ENCODE data around the gene CACNA1G.

Gene CACNA1G

GRCh38 chr17:50551433-50551815, 9.1 kb upstream of the CACNA1G start:
- no peak overlapping the region for H3K4me3 ChIP-seq (replicated peaks in 1 of 2; ENCODE audit: low read depth in 2 of 2, low read length in 2 of 2)
- TF ChIP-seq CTCF (IDR thresholded peaks at IDR 0.05; ENCODE audit: low read depth, low read length) = no peak
- DNase-seq (ENCODE audit: low read depth in 2 of 2) = no peak

DNA sequence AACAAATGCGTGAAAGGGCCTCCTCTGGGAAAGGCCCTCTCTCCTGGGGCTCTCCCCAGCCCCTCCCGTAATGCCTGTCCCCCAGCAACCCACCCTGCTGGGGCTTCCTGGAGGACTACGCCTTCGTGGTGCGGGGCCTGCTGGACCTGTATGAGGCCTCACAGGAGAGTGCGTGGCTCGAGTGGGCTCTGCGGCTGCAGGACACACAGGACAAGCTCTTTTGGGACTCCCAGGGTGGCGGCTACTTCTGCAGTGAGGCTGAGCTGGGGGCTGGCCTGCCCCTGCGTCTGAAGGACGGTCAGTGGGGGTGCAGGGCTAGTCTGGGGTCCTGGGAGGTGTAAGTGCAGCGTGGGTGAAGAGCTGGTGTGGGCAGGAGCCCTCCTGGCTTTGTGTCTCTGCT, 8.6 kb upstream of the CACNA1G start:
- no peak for TF ChIP-seq CTCF (IDR thresholded peaks at IDR 0.05; ENCODE audit: low read depth, low read length)
- no peak overlapping the region for H3K4me3 ChIP-seq (replicated peaks in 1 of 2; ENCODE audit: low read depth in 2 of 2, low read length in 2 of 2)
- DNase-seq (ENCODE audit: low read depth in 2 of 2) = no peak

DNA sequence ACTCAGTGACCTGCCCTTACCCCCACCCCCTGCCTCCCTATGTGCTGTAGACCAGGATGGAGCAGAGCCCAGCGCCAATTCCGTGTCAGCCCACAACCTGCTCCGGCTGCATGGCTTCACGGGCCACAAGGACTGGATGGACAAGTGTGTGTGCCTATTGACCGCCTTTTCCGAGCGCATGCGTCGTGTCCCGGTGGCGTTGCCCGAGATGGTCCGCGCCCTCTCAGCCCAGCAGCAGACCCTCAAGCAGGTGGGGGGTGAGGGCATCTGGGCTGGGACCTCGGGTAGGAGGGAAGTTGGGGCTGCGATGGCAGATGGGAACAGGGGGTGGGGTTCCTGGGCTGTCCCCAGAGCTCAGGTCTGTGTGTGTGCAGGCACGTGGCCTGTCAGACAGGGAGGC, 6.3 kb upstream of the CACNA1G start:
- no peak for TF ChIP-seq CTCF (IDR thresholded peaks at IDR 0.05; ENCODE audit: low read depth, low read length)
- no peak overlapping the region for H3K4me3 ChIP-seq (replicated peaks in 1 of 2; ENCODE audit: low read depth in 2 of 2, low read length in 2 of 2)
- DNase-seq (ENCODE audit: low read depth in 2 of 2) = no peak

DNA sequence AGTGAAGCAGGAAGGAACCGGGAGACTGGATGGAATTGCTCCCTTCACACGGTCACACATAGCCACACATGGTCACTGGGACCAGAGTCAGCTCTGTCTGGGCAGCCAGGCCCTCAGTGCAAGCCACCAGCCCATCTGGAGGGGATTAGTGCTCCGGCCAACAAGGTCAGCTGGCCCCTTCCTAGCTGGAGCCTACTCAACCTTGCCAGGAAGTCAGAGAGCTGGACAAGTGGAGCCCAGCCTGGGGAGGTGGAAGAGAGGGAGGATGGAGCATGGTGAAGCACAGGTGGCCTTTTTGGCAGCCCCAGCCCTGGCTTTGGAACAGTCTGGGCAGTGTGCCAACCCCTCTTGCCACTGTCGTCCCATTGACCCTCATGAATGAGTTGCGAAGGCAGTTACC, 3.7 kb upstream of the CACNA1G start:
- TF ChIP-seq CTCF (IDR thresholded peaks at IDR 0.05; ENCODE audit: low read depth, low read length) = no peak
- no peak for DNase-seq (ENCODE audit: low read depth in 2 of 2)
- H3K4me3 ChIP-seq (replicated peaks in 1 of 2; ENCODE audit: low read depth in 2 of 2, low read length in 2 of 2) = no peak overlapping the region

DNA sequence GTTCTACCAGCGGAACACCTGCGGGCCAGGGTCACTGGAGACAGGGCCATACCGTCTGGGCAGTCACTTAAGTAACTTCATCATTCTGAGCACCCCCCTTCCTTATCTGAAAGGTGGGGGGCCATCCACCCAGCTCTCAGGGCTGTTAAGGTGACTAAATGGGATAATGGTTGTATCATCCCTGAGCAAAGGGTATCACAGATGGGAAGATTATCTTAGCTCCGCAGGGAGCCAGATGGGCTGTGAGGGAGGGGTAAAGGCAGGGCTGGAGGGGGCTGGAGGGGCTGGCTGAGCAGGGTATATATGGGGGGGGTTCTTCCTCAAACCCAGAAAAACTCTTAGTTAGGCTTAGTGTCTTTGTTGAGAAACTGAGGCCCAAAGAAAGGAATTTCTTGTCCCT, 2.9 kb upstream of the CACNA1G start:
- no peak overlapping the region for H3K4me3 ChIP-seq (replicated peaks in 1 of 2; ENCODE audit: low read depth in 2 of 2, low read length in 2 of 2)
- TF ChIP-seq CTCF (IDR thresholded peaks at IDR 0.05; ENCODE audit: low read depth, low read length) = no peak
- no peak for DNase-seq (ENCODE audit: low read depth in 2 of 2)

- no peak for DNase-seq (ENCODE audit: low read depth in 2 of 2)
- no peak overlapping the region for H3K4me3 ChIP-seq (replicated peaks in 1 of 2; ENCODE audit: low read depth in 2 of 2, low read length in 2 of 2)
- no peak for TF ChIP-seq CTCF (IDR thresholded peaks at IDR 0.05; ENCODE audit: low read depth, low read length)
Measured at GRCh38 chr17:50558091-50558490, 2.4 kb upstream of the CACNA1G start.

DNA sequence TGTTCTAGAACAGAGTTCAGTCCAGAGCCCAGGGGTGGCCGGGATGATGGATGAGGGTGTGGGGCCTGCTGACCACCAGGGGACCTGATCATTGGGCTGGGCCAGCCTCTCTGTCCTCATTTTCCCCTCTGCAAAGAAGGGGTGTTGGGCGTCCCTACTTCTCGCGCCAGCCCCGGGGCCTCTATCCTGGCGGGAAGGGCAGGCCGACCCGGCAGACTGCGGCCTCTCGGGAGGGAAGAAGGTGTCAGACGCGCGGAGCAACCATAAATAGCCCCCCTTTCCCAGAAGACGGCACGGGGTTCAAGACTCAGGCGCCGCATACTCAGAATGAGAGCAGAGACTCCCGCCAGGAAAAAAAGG, 2.0 kb upstream of the CACNA1G start:
- TF ChIP-seq CTCF (IDR thresholded peaks at IDR 0.05; ENCODE audit: low read depth, low read length) = no peak
- no peak for DNase-seq (ENCODE audit: low read depth in 2 of 2)
- H3K4me3 ChIP-seq (replicated peaks in 1 of 2; ENCODE audit: low read depth in 2 of 2, low read length in 2 of 2) = no peak overlapping the region
